Peyer's patch (tissue), 4 donors: ENCODE results near the gene PLAU.

Experiments used
- CTCF ChIP-seq, 6 experiments: fragments of 450-650 bp in 4 of 6; fragments of 200-600 bp in 2 of 6; sonication (generic) in 1 of 6; IDR thresholded peaks; one replicate each; pipeline ENCODE4 v1.5.1; 2017 to 2019; ENCODE audit warnings: antibody characterized with exemption in 6 of 6, mild to moderate bottlenecking in 3 of 6, moderate library complexity in 1 of 6
- POLR2A ChIP-seq, 2 donors: fragments of 450-650 bp; IDR thresholded peaks; one replicate each; pipeline ENCODE4 v1.5.1; 2017; ENCODE audit warnings: antibody characterized with exemption in 2 of 2, mild to moderate bottlenecking in 2 of 2, moderate library complexity in 2 of 2

GRCh38 chr10:73924935-73925334, 14.0 kb downstream of the PLAU start:
- TF ChIP-seq CTCF (IDR thresholded peaks at IDR 0.05) (no peak), POLR2A (IDR thresholded peaks at IDR 0.05) (no peak)
